HUES48 (cell line): ENCODE data around the gene CERS6.

ENCODE experiments used
- H3K27ac ChIP-seq: one replicate; pipeline ENCODE4 v1.7.0; 2013; ENCODE audit warnings: low read depth, low read length, inconsistent platforms
- H3K27me3 ChIP-seq: 2 replicates; pipeline ENCODE4 v1.6.1; 2013; ENCODE audit warnings: mild to moderate bottlenecking, low read length; ENCODE audit not compliant: control insufficient read depth, insufficient read depth
- H3K36me3 ChIP-seq: 2 replicates; pipeline ENCODE4 v1.6.1; 2013; ENCODE audit warnings: low read length; ENCODE audit not compliant: control insufficient read depth, insufficient read depth
- H3K4me1 ChIP-seq: 2 replicates; pipeline ENCODE4 v1.6.1; 2013; ENCODE audit warnings: mild to moderate bottlenecking, low read length; ENCODE audit not compliant: control insufficient read depth, insufficient read depth
- H3K4me3 ChIP-seq: 2 replicates; pipeline ENCODE4 v1.5.1; 2013; ENCODE audit warnings: mild to moderate bottlenecking, low read depth, low read length
- H3K9ac ChIP-seq: 2 replicates; pipeline ENCODE4 v1.6.1; 2013; ENCODE audit warnings: mild to moderate bottlenecking, low read depth, low read length, moderate library complexity
- H3K9me3 ChIP-seq: 2 replicates; pipeline ENCODE4 v1.6.1; 2013; ENCODE audit warnings: low read length; ENCODE audit not compliant: control insufficient read depth, insufficient read depth

CERS6 gene

GRCh38 chr2:168467729-168468128 lies 11.7 kb downstream of the CERS6 start:
- H3K4me1 ChIP-seq, result peaks cover 51% of the 10 kb centered on the region
- no peaks in the 10 kb centered on the region for H3K9me3 ChIP-seq
- no peaks in the 10 kb centered on the region for H3K27me3 ChIP-seq
- no peak overlapping the region for H3K27ac ChIP-seq
- no peak overlapping the region for H3K4me3 ChIP-seq
- no peak overlapping the region for H3K9ac ChIP-seq
- no peaks in the 10 kb centered on the region for H3K36me3 ChIP-seq

- H3K4me3 ChIP-seq, result no peak overlapping the region
Observed at GRCh38 chr2:168468354-168468753, 12.3 kb downstream of the CERS6 start.

GRCh38 chr2:168469281-168469988 lies 13.4 kb downstream of the CERS6 start:
- H3K27ac ChIP-seq, result peak overlapping the region; percentile 4
- H3K27me3 ChIP-seq, result no peaks in the 10 kb centered on the region
- no peak overlapping the region for H3K4me3 ChIP-seq
- no peaks in the 10 kb centered on the region for H3K36me3 ChIP-seq
- H3K9ac ChIP-seq, result no peak overlapping the region
- H3K9me3 ChIP-seq, result no peaks in the 10 kb centered on the region
- peaks cover 51% of the 10 kb centered on the region for H3K4me1 ChIP-seq

More at GRCh38 chr2:168468354-168468753, 12.3 kb downstream of the CERS6 start:
- Histone ChIP-seq H3K27me3 (no peaks in the 10 kb centered on the region), H3K4me1 (peaks cover 51% of the 10 kb centered on the region), H3K9ac (no peak overlapping the region), H3K36me3 (no peaks in the 10 kb centered on the region), H3K9me3 (no peaks in the 10 kb centered on the region), H3K27ac (no peak overlapping the region)

GRCh38 chr2:168470320-168471162 lies 14.5 kb downstream of the CERS6 start:
- Histone ChIP-seq H3K27ac (peak overlapping the region; percentile 75), H3K9ac (no peak overlapping the region), H3K4me1 (peaks cover 50% of the 10 kb centered on the region), H3K9me3 (no peaks in the 10 kb centered on the region), H3K36me3 (no peaks in the 10 kb centered on the region), H3K27me3 (no peaks in the 10 kb centered on the region), H3K4me3 (no peak overlapping the region; the same call in 1 of the 2 replicates)

DNA sequence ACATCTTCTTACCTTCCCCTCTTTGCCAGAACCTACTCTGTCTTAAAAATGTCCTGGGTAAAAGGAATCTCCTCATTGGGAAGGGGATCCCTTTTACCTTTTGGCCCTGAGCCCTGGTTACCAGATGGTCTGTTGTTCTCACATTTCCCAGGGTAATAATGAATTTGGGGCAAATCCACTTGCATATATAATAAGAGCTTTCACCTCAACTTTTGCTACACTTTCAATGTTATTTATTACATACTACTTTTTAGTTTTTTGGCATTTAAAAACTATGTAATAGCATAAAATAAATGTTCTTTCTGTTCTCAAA lies 15.0 kb downstream of the CERS6 start:
- no peaks in the 10 kb centered on the region for H3K36me3 ChIP-seq
- H3K9me3 ChIP-seq, result no peaks in the 10 kb centered on the region
- H3K4me1 ChIP-seq, result peaks cover 45% of the 10 kb centered on the region
- peak overlapping the region; percentile 75 for H3K27ac ChIP-seq
- H3K4me3 ChIP-seq, result no peak overlapping the region
- H3K9ac ChIP-seq, result no peak overlapping the region
- H3K27me3 ChIP-seq, result no peaks in the 10 kb centered on the region

DNA sequence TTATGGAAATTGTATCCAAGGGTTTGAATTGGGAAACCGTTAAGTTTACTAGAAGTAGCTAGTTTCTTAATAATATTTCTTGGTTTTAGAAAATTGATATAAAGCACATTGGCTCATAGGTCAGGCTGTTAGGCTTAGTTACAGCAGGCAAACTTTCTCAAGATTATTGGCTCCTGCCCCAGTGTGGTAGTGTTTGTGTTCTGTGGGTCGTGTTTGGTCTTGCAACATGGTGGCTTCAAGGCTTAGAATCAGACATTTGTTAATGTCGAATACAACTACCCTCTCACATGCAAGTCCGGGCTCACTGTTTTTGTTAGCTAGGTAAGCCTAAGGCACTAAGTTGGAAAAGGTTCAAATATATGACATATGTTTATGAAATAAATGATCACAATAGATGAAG lies 19.6 kb downstream of the CERS6 start:
- peaks cover 30% of the 10 kb centered on the region for H3K4me1 ChIP-seq
- H3K9ac ChIP-seq, result no peak overlapping the region
- H3K27ac ChIP-seq, result no peak overlapping the region
- no peaks in the 10 kb centered on the region for H3K27me3 ChIP-seq
- H3K9me3 ChIP-seq, result no peaks in the 10 kb centered on the region
- H3K36me3 ChIP-seq, result no peaks in the 10 kb centered on the region
- no peak overlapping the region for H3K4me3 ChIP-seq

- Histone ChIP-seq H3K27ac (no peak overlapping the region), H3K9ac (no peak overlapping the region), H3K27me3 (no peaks in the 10 kb centered on the region), H3K36me3 (no peaks in the 10 kb centered on the region), H3K9me3 (no peaks in the 10 kb centered on the region), H3K4me3 (no peak overlapping the region), H3K4me1 (peaks cover 16% of the 10 kb centered on the region)
Observed at GRCh38 chr2:168478206-168478605, 22.1 kb downstream of the CERS6 start.

DNA sequence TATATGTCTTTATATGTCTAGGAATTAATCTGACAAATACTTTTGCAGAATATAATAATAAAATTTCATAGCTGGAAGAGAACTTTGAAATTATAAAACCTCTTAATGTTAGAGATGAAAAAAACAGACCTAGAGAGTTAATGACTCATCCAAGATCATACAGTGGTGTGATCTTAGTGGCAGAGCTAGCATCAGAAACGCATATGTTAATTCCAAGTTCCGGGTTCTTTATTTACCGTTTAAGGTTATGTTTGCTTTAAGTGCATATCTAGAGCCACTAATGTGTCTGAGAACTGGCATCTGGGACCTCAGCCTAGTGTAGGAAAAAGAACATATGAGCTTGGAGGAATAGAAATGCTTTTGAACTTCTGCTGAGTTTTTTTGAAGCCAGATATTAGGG lies 24.3 kb downstream of the CERS6 start:
- Histone ChIP-seq H3K36me3 (no peaks in the 10 kb centered on the region), H3K4me3 (no peak overlapping the region), H3K9ac (no peak overlapping the region), H3K4me1 (peaks cover 21% of the 10 kb centered on the region), H3K9me3 (no peaks in the 10 kb centered on the region), H3K27ac (no peak overlapping the region), H3K27me3 (no peaks in the 10 kb centered on the region)

DNA sequence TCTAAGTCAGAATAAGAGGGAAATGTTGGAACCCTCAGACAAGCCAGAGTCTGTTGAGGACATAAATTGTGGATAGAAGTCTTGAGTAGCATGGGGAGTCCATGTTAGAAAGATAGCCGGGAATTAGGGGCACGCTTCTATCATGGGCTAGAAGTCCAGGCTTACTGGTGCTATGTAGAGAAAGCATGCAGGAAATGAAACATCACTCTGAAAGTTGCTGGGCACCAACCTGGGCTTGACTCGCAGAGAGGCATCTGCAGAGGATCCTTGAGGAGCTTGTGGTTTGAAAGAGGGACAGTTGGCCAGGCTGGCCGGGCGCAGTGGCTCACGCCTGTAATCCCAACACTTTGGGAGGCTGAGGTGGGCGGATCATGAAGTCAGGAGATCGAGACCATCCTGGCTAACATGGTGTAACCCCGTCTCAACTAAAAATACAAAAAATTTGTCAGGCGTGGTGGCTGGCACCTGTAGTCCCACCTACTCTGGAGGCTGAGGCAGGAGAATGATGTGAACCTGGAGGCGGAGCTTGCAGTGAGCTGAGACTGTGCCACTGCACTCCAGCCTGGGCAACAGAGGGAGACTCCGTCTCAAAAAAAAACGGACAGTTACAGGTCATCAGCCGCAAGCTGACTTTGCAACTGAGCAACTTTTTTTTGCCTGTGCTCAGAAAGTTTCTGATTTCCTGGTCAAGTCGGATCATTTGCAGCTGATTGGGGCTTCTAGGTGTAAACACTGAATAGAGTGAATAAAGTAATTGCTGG lies 24.9 kb downstream of the CERS6 start:
- peaks cover 21% of the 10 kb centered on the region for H3K4me1 ChIP-seq
- H3K36me3 ChIP-seq, result no peaks in the 10 kb centered on the region
- no peak overlapping the region for H3K9ac ChIP-seq
- no peaks in the 10 kb centered on the region for H3K9me3 ChIP-seq
- no peak overlapping the region for H3K27ac ChIP-seq
- H3K4me3 ChIP-seq, result no peak overlapping the region
- no peaks in the 10 kb centered on the region for H3K27me3 ChIP-seq

DNA sequence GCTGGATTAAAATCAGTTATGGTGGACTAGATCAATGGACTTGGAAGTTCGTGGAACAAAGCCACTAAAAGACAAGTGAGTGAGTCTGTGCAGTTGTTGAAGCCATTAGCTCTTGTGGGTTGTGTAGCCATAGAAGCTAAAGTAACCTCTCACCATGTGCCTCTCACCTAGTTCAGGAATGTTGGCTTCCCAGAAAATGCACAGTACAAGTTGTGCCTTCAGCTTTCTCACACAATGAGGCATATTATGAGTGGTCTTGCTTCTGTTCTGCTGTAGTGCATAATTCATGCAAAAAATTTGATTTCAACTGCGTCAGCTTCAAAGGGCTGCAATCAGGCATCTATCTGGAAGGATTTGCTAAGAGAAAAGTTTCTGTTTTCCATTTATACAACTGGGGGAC lies 26.2 kb downstream of the CERS6 start:
- Histone ChIP-seq H3K36me3 (no peaks in the 10 kb centered on the region), H3K9ac (no peak overlapping the region), H3K27me3 (no peaks in the 10 kb centered on the region), H3K9me3 (no peaks in the 10 kb centered on the region), H3K27ac (no peak overlapping the region), H3K4me1 (peaks cover 28% of the 10 kb centered on the region), H3K4me3 (no peak overlapping the region)
